Thoracic aorta (tissue), 2 donors: ENCODE measurements around the gene PDXP. TPM values are rescaled to one million over a fixed set of nuclear protein-coding genes. Genes with fewer than 3 reads are reported as not detected.

Source experiments
- ATAC-seq: fragments of 150-250 bp; one replicate; pipeline ENCODE4 v1.8.0; 2017; ENCODE audit warnings: low read depth; ENCODE audit not compliant: insufficient number of reproducible peaks, low FRiP score
- DNase-seq: peaks from one replicate; pipeline ENCODE4 v3.0.0-alpha.2; 2020; ENCODE audit warnings: low spot score
- H3K27ac ChIP-seq, 2 donors: fragments of 200-600 bp; sonication (generic); 1 replicate in 1 of 2; 2 replicates in 1 of 2; pipeline ENCODE4 v1.5.1; 2016; ENCODE audit warnings: mild to moderate bottlenecking in 2 of 2, moderate library complexity in 2 of 2
- H3K27me3 ChIP-seq: fragments of 200-600 bp; sonication (generic); replicated peaks from 2 replicates; pipeline ENCODE4 v1.6.0; 2016; ENCODE audit warnings: mild to moderate bottlenecking; ENCODE audit not compliant: insufficient read depth
- H3K36me3 ChIP-seq: fragments of 200-600 bp; sonication (generic); one replicate; pipeline ENCODE4 v1.5.1; 2016
- H3K4me1 ChIP-seq, 2 donors: fragments of 200-600 bp; sonication (generic); 1 replicate in 1 of 2; 2 replicates in 1 of 2; pipeline versions ENCODE4 v1.5.1 to v1.6.0; 2016; ENCODE audit warnings: low read depth in 2 of 2, mild to moderate bottlenecking in 1 of 2; ENCODE audit not compliant: control insufficient read depth in 1 of 2
- H3K4me3 ChIP-seq: fragments of 200-600 bp; sonication (generic); 2 replicates; pipeline ENCODE4 v1.5.1; 2016; ENCODE audit warnings: mild to moderate bottlenecking
- H3K9me3 ChIP-seq: fragments of 200-600 bp; sonication (generic); 2 replicates; pipeline ENCODE4 v1.5.1; 2016
- CTCF ChIP-seq: fragments of 200-600 bp; sonication (generic); IDR thresholded peaks from one replicate; pipeline ENCODE4 v1.5.1; 2019; ENCODE audit warnings: antibody characterized with exemption
- total RNA-seq, 2 donors: library from RNA; depleted of rRNA; stranded (reverse); fragments of >200 nt; gene quantifications; one replicate each; pipeline versions ENCODE4 v1.1.0 to v1.2.3, GENCODE V29; 2016

PDXP gene
- total RNA-seq, 2 donors from 2014 or later = 6.3 to 13.8 TPM

GRCh38 chr22:37715760-37716159 lies 57.2 kb downstream of the PDXP start:
- DNase-seq (no peak), ATAC-seq (no peak)
- no peak overlapping the region for H3K27ac ChIP-seq
- H3K4me1 ChIP-seq = no peaks in the 10 kb centered on the region
- H3K4me3 ChIP-seq = no peak overlapping the region
- no peak for TF ChIP-seq CTCF
- H3K36me3 ChIP-seq = no peaks in the 10 kb centered on the region
- H3K9me3 ChIP-seq = no peaks in the 10 kb centered on the region
- H3K27me3 ChIP-seq = no peaks in the 10 kb centered on the region

Other genes starting within 250 kb of the PDXP start
- gene ELFN2, start 231.2 kb upstream of the PDXP start, total RNA-seq = not detected
- 10 to 100 TPM; 18.1 to 25.5 TPM for gene MFNG, start 172.3 kb upstream of the PDXP start, total RNA-seq
- 10 to 100 TPM in 1 of 2 donors, 1 to 10 TPM in 1; 7.2 to 11.0 TPM for gene CARD10, start 139.3 kb upstream of the PDXP start, total RNA-seq
- 100 to 1,000 TPM in 1 of 2 donors, 10 to 100 TPM in 1; 61.6 to 104 TPM for gene CDC42EP1, start 98.2 kb upstream of the PDXP start, total RNA-seq
- not detected for gene LGALS2, start 78.6 kb upstream of the PDXP start, total RNA-seq
- 10 to 100 TPM; 59.9 to 61.2 TPM for gene GGA1, start 49.9 kb upstream of the PDXP start, total RNA-seq
- gene SH3BP1, start 19.1 kb upstream of the PDXP start, total RNA-seq = 10 to 100 TPM in 1 of 2 donors, 1 to 10 TPM in 1; 5.6 to 14.2 TPM
- gene LGALS1, start 16.9 kb downstream of the PDXP start, total RNA-seq = 1,000 to 10,000 TPM; 1,470 to 1,957 TPM
- gene NOL12, start 27.6 kb downstream of the PDXP start, total RNA-seq = 10 to 100 TPM; 11.1 to 58.9 TPM
- gene TRIOBP, start 38.3 kb downstream of the PDXP start, total RNA-seq = 100 to 1,000 TPM; 126 to 146 TPM
- 10 to 100 TPM in 1 of 2 donors, 1 to 10 TPM in 1; 3.9 to 42.5 TPM for gene GCAT, start 149.2 kb downstream of the PDXP start, total RNA-seq
- not detected for gene GALR3, start 164.7 kb downstream of the PDXP start, total RNA-seq
- gene ANKRD54, start 185.6 kb downstream of the PDXP start, total RNA-seq = 10 to 100 TPM; 33.0 to 45.1 TPM
- gene EIF3L, start 190.7 kb downstream of the PDXP start, total RNA-seq = 100 to 1,000 TPM; 224 to 226 TPM
- 10 to 100 TPM; 16.8 to 49.3 TPM for gene MICALL1, start 247.6 kb downstream of the PDXP start, total RNA-seq